CD4-positive, alpha-beta T cell treated with Interleukin-4 for 1 hour (primary cell): ENCODE results near the gene TRMT1.
"Not testable (repeated sequence)": the region's sequence is repeated elsewhere in the genome, so short reads cannot be mapped to it uniquely, and the experiment has no call there.

Experiments
- DNase-seq, 2 donors: peaks; one replicate each; pipeline ENCODE4 v3.0.0-alpha.2; 2020 to 2022

Gene TRMT1

DNA sequence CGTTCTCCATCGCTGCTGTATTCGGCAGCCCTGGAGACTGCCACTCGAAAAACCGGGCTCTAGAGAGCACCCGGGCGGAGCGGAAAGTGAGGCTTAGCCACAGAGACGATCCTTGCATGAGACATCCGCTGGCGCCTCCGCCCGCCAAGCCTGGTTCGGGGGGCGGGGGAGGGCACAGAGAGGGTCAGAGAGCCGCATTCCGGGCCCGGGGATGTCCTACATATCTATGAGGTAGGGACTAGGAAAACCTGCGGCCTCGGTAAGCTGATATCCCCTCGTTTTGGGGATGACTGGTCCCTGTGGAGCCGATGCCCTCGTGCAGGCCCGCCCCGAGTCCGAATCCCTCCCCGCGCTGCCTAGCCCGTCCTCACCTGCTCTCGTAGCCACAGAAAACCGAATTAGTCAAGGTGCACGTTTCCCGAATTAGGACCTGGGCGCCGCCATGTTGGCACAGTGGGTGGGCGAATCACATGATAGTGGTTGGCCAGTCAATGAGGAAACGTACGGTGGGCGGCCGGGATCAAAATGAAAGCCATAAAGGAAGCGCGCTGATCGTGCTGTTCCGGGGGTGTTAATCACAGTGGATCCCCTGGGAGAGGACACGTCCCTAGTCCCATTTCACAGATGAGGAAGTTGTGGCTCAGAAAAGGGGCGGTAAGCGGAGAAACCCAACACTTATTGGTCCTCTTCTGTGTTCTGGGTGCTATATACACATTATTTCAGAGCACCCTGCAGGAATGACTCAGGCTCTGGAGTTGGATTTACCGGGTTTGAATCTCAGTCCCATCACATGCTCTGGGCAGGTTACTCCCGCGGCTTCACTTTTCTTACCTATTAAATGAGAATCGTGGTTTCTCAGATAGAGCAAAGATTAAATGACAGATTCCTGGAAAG lies at the start of gene TRMT1:
Gene TRMT1, minus strand, starts transcription at position 459 of the 894 bp plus-strand sequence. Its CDS starts 341 bp downstream, at position 118.
- peak; percentile 88 to 91 for DNase-seq

GRCh38 chr19:13166151-13166550 lies 49.6 kb upstream of the TRMT1 start:
- not testable (repeated sequence) for DNase-seq

- DNase-seq, result no peak
Observed at GRCh38 chr19:13165162-13165997, 48.8 kb upstream of the TRMT1 start.

DNA sequence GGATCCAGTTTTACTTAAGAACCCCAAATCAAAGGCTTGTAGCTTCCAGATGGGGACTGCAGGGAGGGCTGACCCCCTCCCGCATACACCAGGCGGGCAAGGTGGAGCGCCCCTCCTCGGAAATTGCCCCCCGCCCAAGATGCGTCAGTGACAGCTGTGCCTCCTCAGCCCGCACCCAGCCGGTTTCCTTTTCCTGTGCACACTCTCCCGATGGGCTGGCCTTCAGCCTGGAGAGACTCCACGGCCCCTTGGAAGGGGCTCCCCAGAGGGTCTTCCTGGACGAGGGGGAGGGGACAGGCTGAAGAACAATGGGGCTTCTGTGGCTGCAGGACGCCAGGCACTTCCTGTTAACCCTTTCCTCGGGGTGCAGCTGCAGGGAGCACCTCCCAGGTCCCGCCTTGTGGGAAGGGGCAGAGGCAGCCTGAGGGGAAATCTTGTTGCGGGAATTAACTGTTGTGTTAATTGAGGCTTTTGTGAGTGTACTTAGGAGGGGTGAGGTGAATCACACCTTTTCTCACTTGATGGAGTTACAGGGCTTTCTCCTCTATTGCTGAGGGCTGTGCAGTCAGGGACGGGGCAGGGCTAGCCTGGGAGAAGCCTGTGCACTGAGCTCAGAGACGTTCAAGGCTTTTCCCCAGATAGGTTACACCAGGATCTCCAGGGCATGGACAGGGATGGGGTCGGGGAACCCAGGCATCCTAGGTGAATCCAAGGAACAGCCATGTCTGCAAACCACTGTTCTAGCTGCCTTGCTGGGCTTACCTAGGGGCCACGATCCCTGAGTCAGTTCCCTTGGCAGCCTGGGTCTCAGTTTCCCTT lies 48.0 kb upstream of the TRMT1 start:
- DNase-seq, result peak; percentile 44 to 56

- peak; percentile 44 to 45 for DNase-seq
Observed at GRCh38 chr19:13163609-13164342, 47.2 kb upstream of the TRMT1 start.

GRCh38 chr19:13162724-13163608 lies 46.4 kb upstream of the TRMT1 start:
- DNase-seq, result peak; percentile 91

GRCh38 chr19:13160557-13160956 lies 44.0 kb upstream of the TRMT1 start:
- no peak for DNase-seq

DNA sequence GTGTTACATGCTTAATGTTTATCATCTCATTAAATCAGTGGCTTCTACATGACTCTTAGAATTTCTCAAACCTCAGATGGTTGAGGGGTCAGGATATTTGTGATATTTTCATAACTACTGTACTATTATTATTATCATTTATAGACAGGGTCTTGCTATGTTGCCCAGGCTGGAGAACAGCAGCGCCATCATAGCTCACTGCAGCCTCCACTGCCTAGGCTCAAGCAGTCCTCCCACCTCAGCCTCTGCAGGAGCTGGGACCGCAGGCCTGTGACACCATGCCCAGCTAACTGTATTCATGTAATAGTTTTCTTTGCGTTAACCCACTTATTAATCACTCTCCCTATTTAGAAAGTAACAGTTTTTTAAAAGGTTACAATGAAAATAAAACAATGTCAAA lies 43.2 kb upstream of the TRMT1 start:
- DNase-seq, result no peak

DNA sequence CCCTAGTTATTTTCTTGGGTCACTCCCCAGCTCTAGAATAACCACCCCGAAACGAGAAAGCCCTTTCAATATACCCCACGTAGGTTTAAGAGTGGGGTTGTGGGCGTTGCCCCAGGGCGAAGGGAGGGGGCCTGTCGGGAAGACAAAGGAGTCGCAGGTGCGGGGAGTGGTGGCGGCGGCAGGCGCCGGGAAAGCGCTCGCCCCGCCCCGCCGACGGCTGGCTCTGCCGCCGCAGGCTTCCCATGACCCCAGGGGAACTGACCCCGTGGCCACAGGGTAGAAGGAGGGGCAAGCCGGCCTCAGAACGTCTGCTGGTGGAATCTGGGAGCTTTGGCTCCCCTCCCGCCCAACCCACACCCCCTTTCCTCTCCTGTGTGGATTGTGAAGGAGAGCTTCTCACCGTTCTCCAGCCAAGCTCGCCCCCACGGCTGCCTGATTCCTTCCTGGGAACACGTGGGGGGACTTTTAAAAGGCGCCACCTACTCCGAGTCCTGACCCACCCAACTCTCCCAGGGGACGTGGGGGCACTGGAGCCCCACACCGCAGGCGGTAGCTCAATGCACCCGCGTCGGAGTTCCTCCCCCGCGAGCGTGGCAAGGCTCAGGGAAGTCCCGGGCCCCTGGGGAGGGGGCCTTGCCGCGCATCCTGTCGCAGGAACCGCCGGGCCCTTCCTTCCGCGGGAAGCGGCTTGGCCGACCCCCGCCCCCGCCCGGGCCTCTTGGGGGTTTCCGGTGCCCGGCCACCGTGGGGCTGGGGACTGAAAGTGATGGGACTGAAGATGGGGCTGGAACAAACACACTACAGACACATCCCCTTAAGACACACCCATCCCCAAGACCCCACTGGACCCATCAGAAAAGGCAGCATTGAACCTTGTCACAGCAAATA lies 39.2 kb upstream of the TRMT1 start:
- DNase-seq, result peak; percentile 89 to 92

DNA sequence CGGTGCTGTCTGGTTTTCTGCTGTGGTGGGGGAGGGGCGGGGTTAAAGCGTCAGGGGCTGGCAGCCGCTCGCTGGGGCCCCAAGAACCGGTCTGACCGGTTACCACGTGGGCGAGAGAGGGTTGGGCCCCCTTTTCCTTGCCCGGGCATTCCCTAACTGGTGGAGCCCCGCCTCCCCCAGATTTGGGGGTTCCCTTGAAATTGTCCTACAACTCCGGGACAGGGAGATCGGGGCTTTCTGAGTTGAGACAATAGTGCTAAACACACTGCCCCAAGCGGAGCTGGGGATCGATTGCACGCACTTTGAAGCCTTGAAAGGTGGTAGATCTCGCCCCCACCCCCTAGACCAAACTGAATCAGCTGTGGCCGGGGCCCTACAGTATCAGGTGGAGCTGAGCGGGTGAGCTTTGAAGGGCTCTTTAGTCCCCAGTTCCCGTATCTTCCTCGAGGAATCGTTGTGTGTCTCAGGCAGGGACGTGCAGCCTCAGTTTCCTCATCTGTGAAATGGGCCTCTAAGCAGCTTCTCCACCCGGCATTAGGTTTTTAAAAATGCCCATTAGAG lies 38.5 kb upstream of the TRMT1 start:
- DNase-seq, result peak; percentile 88 to 91

DNA sequence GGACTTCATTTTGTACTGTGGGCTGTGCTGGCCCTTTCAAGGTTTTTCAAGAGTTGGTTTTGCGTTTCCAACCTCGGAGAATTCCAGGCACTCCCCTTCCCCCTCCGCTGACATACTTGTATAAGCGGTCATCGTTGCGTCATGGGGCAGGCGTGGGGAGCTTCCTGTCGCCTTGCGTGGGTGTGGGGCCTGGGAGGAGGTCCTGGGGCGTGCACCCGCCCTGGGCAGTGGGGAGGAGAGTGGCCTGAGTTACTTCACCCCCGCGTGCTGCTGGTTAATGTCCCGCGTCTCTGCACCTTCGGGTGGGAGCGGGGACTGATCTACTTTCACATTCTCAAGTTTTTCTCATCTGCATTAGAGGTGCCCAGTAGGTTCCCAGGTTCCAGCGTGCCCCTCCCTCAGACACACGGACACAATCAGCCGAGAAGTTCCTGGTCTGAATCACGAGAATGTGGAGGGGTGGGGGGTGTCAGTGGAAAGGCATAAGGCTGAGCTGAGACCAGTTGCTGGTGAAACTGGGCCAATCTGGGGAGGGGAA lies 37.8 kb upstream of the TRMT1 start:
- peak; percentile 55 to 81 for DNase-seq

DNA sequence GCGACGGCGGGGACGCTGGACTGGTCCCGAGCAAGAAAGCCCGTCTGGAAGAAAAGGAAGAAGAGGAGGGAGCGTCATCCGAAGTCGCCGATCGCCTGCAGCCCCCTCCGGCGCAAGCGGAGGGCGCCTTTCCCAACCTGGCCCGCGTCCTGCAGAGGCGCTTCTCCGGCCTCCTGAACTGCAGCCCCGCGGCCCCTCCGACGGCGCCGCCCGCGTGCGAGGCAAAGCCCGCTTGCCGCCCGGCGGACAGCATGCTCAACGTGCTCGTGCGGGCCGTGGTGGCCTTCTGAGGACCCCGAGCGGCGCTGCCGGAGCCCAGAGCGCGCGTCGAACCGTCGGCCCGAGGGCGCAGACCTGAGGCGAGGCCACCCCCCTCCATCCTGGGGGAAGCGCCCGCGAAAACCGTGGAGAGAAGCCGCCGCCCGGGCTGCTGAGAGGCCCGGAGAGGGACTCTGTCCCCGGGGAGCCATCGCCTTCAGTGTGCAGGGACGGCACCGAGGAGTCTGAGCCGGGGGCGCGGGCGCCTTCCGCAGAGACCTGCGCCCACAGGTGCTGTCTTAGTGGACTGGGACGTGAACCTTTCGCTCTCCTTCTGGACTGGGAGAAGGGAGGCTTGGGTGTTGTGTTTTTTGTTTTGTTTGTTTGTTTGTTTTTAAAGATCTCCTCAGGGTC lies 37.2 kb upstream of the TRMT1 start:
- DNase-seq, result peak in 1 of 2 donors; percentile 31

DNA sequence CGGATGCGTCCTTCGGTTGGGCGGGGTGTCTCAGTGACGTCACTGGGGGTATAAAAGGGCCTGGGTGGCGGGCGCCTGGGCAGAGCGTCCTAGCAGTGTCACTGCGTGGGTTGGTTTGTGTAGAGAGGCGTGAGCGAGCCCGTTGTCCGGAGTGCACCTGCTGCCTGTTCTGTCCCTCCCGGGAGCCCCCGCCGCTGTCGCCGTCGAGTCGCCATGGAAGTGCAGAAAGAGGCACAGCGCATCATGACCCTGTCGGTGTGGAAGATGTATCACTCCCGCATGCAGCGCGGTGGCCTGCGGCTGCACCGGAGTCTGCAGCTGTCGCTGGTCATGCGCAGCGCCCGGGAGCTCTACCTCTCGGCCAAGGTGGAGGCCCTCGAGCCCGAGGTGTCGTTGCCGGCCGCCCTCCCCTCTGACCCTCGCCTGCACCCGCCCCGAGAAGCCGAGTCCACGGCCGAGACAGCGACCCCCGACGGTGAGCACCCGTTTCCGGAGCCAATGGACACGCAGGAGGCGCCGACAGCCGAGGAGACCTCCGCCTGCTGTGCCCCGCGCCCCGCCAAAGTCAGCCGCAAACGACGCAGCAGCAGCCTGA lies 36.5 kb upstream of the TRMT1 start:
- peak; percentile 97 to 99 for DNase-seq

GRCh38 chr19:13152356-13152973 lies 35.9 kb upstream of the TRMT1 start:
- no peak for DNase-seq

- DNase-seq, result peak; percentile 97
Observed at GRCh38 chr19:13151605-13152355, 35.2 kb upstream of the TRMT1 start.

- peak in 1 of 2 donors; percentile 35 for DNase-seq
Observed at GRCh38 chr19:13150931-13151604, 34.5 kb upstream of the TRMT1 start.
